CD4-positive, alpha-beta T cell treated with Interleukin-2 at 100 ng/mL for 4 hours (primary cell): ENCODE results near the gene CADM1.

Experiments used
- DNase-seq: peaks from one replicate; pipeline ENCODE4 v3.0.0-alpha.2; 2020; ENCODE audit warnings: low spot score

Gene CADM1

GRCh38 chr11:115276799-115277198 lies 227.4 kb downstream of the CADM1 start:
- no peak for DNase-seq

- DNase-seq, result no peak
Observed at GRCh38 chr11:115276191-115276590, 228.0 kb downstream of the CADM1 start.

GRCh38 chr11:115275045-115275444 lies 229.2 kb downstream of the CADM1 start:
- no peak for DNase-seq

GRCh38 chr11:115272925-115273324 lies 231.3 kb downstream of the CADM1 start:
- no peak for DNase-seq

- no peak for DNase-seq
Observed at GRCh38 chr11:115271643-115272042, 232.6 kb downstream of the CADM1 start.

- no peak for DNase-seq
Observed at GRCh38 chr11:115269191-115269950, 234.8 kb downstream of the CADM1 start.

GRCh38 chr11:115267871-115268270 lies 236.3 kb downstream of the CADM1 start:
- peak; percentile 34 for DNase-seq

GRCh38 chr11:115267238-115267781 lies 236.9 kb downstream of the CADM1 start:
- DNase-seq, result no peak

GRCh38 chr11:115266066-115266639 lies 238.1 kb downstream of the CADM1 start:
- DNase-seq, result no peak

GRCh38 chr11:115263799-115264656 lies 240.2 kb downstream of the CADM1 start:
- no peak for DNase-seq

GRCh38 chr11:115258216-115258615 lies 246.0 kb downstream of the CADM1 start:
- DNase-seq, result no peak

- no peak for DNase-seq
Observed at GRCh38 chr11:115257678-115258077, 246.5 kb downstream of the CADM1 start.

- DNase-seq, result no peak
Observed at GRCh38 chr11:115257270-115257669, 246.9 kb downstream of the CADM1 start.

- peak; percentile 27 for DNase-seq
Observed at GRCh38 chr11:115256397-115257197, 247.6 kb downstream of the CADM1 start.

- no peak for DNase-seq
Observed at GRCh38 chr11:115255006-115255762, 249.0 kb downstream of the CADM1 start.

- DNase-seq, result no peak
Observed at GRCh38 chr11:115251126-115251525, 253.1 kb downstream of the CADM1 start.

- DNase-seq, result no peak
Observed at GRCh38 chr11:115249061-115249578, 255.1 kb downstream of the CADM1 start.

- no peak for DNase-seq
Observed at GRCh38 chr11:115247953-115248352, 256.3 kb downstream of the CADM1 start.

GRCh38 chr11:115247361-115247760 lies 256.9 kb downstream of the CADM1 start:
- DNase-seq, result no peak

- DNase-seq, result no peak
Observed at GRCh38 chr11:115244758-115245157, 259.5 kb downstream of the CADM1 start.

- DNase-seq, result no peak
Observed at GRCh38 chr11:115244296-115244695, 259.9 kb downstream of the CADM1 start.
